Measurements from ENCODE around the gene VIL1.

GRCh38 chr2:218395826-218396687 lies 22.9 kb upstream of the VIL1 start:
- no peak for TF ChIP-seq ZNF514 (tag by site-specific recombination; IDR thresholded peaks at IDR 0.05)
- TF ChIP-seq, protein P1, sequence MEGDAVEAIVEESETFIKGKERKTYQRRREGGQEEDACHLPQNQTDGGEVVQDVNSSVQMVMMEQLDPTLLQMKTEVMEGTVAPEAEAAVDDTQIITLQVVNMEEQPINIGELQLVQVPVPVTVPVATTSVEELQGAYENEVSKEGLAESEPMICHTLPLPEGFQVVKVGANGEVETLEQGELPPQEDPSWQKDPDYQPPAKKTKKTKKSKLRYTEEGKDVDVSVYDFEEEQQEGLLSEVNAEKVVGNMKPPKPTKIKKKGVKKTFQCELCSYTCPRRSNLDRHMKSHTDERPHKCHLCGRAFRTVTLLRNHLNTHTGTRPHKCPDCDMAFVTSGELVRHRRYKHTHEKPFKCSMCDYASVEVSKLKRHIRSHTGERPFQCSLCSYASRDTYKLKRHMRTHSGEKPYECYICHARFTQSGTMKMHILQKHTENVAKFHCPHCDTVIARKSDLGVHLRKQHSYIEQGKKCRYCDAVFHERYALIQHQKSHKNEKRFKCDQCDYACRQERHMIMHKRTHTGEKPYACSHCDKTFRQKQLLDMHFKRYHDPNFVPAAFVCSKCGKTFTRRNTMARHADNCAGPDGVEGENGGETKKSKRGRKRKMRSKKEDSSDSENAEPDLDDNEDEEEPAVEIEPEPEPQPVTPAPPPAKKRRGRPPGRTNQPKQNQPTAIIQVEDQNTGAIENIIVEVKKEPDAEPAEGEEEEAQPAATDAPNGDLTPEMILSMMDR (tag by site-specific recombination; IDR thresholded peaks at IDR 0.05), result peak; percentile 96
- no peak for TF ChIP-seq ZNF274 (IDR thresholded peaks at IDR 0.05; ENCODE audit: low read length)
- TF ChIP-seq ZNF274 (tag by site-specific recombination; IDR thresholded peaks at IDR 0.05; ENCODE audit: borderline replicate concordance), result no peak
- peak; percentile 86 for TF ChIP-seq SP2 (tag by site-specific recombination; IDR thresholded peaks at IDR 0.05)
- TF ChIP-seq, protein P2, sequence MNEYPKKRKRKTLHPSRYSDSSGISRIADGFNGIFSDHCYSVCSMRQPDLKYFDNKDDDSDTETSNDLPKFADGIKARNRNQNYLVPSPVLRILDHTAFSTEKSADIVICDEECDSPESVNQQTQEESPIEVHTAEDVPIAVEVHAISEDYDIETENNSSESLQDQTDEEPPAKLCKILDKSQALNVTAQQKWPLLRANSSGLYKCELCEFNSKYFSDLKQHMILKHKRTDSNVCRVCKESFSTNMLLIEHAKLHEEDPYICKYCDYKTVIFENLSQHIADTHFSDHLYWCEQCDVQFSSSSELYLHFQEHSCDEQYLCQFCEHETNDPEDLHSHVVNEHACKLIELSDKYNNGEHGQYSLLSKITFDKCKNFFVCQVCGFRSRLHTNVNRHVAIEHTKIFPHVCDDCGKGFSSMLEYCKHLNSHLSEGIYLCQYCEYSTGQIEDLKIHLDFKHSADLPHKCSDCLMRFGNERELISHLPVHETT (tag by site-specific recombination; IDR thresholded peaks at IDR 0.05), result peak; percentile 72; the same call in 1 of the 2 replicates
- TF ChIP-seq ZNF394 (tag by site-specific recombination; IDR thresholded peaks at IDR 0.05; ENCODE audit: borderline replicate concordance), result peak; percentile 78
- TF ChIP-seq ZNF398 (tag by site-specific recombination; IDR thresholded peaks at IDR 0.05), result peak; percentile 89
- TF ChIP-seq, protein P3, sequence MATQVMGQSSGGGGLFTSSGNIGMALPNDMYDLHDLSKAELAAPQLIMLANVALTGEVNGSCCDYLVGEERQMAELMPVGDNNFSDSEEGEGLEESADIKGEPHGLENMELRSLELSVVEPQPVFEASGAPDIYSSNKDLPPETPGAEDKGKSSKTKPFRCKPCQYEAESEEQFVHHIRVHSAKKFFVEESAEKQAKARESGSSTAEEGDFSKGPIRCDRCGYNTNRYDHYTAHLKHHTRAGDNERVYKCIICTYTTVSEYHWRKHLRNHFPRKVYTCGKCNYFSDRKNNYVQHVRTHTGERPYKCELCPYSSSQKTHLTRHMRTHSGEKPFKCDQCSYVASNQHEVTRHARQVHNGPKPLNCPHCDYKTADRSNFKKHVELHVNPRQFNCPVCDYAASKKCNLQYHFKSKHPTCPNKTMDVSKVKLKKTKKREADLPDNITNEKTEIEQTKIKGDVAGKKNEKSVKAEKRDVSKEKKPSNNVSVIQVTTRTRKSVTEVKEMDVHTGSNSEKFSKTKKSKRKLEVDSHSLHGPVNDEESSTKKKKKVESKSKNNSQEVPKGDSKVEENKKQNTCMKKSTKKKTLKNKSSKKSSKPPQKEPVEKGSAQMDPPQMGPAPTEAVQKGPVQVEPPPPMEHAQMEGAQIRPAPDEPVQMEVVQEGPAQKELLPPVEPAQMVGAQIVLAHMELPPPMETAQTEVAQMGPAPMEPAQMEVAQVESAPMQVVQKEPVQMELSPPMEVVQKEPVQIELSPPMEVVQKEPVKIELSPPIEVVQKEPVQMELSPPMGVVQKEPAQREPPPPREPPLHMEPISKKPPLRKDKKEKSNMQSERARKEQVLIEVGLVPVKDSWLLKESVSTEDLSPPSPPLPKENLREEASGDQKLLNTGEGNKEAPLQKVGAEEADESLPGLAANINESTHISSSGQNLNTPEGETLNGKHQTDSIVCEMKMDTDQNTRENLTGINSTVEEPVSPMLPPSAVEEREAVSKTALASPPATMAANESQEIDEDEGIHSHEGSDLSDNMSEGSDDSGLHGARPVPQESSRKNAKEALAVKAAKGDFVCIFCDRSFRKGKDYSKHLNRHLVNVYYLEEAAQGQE (tag by site-specific recombination; IDR thresholded peaks at IDR 0.05), result no peak
- peak; percentile 54 for TF ChIP-seq INSM2 (tag by site-specific recombination; IDR thresholded peaks at IDR 0.05)
- TF ChIP-seq SETDB1 (IDR thresholded peaks at IDR 0.05; ENCODE audit: insufficient read length, low read length), result no peak
